PC-9 (cell line): ENCODE data around the gene PODXL2.

Experiments
- CTCF ChIP-seq: fragments of 200-600 bp; sonication (generic); conservative IDR thresholded peaks from 2 replicates; pipeline ENCODE4 v1.6.1; 2017; ENCODE audit warnings: mixed run types, antibody characterized with exemption, mild to moderate bottlenecking, moderate library complexity
- EZH2 ChIP-seq: fragments of 200-600 bp; sonication (generic); IDR thresholded peaks from 2 replicates; pipeline ENCODE4 v1.8.0; 2017; ENCODE audit warnings: antibody characterized with exemption, low read depth

GRCh38 chr3:127612966-127613365, 16.0 kb upstream of the PODXL2 start:
- TF ChIP-seq EZH2 (no peak), CTCF (no peak)
